HFFc6 (cell line): Measurements from ENCODE around the gene GPR158. TPM values are rescaled to one million over a fixed set of nuclear protein-coding genes. Genes with fewer than 3 reads are reported as not detected.
"Not testable (repeated sequence)": the region's sequence is repeated elsewhere in the genome, so short reads cannot be mapped to it uniquely, and the experiment has no call there.

Source experiments
- DNase-seq: peaks from one replicate; pipeline ENCODE4 v3.0.0-alpha.2; 2018
- H3K27ac Mint-ChIP-seq: 2 replicates; pipeline ENCODE4 v1.8.0; 2020; ENCODE audit warnings: mild to moderate bottlenecking, mixed read lengths
- H3K27me3 Mint-ChIP-seq: 2 replicates; pipeline ENCODE4 v1.8.0; 2021; ENCODE audit warnings: mild to moderate bottlenecking, moderate library complexity, mixed read lengths; ENCODE audit not compliant: insufficient read depth
- H3K36me3 Mint-ChIP-seq: 2 replicates; pipeline ENCODE4 v1.8.0; 2021; ENCODE audit warnings: low read depth, mixed read lengths
- H3K4me1 Mint-ChIP-seq: 2 replicates; pipeline ENCODE4 v1.8.0; 2020; ENCODE audit warnings: low read depth, mixed read lengths
- H3K4me3 Mint-ChIP-seq: 2 replicates; pipeline ENCODE4 v1.8.0; 2020; ENCODE audit warnings: mild to moderate bottlenecking, moderate library complexity, mixed read lengths
- H3K9me3 Mint-ChIP-seq: 2 replicates; pipeline ENCODE4 v1.8.0; 2020; ENCODE audit warnings: mild to moderate bottlenecking, mixed read lengths
- CTCF ChIP-seq: fragments of 200-600 bp; sonication (generic); IDR thresholded peaks from 2 replicates; pipeline ENCODE4 v1.5.0; 2021; ENCODE audit warnings: antibody characterized with exemption, mild to moderate bottlenecking
- total RNA-seq, 6 experiments: library from RNA; stranded (reverse); fragmentation: NEBNext Ultra II Directional; extraction: Animal tissue kit (Norgen Biotek cat#: 25700); gene quantifications; 2 replicates in 1 of 6; 3 replicates in 5 of 6; pipeline ENCODE4 v1.2.3, GENCODE V29; 2021

The GPR158 gene
- total RNA-seq, 6 experiments from 2014 or later = not detected

GRCh38 chr10:25328361-25328760 is 153.6 kb downstream of the GPR158 start:
- H3K27me3 Mint-ChIP-seq = no peaks in the 10 kb centered on the region
- H3K9me3 Mint-ChIP-seq = peaks cover 39% of the 10 kb centered on the region
- no peak for DNase-seq
- no peaks in the 10 kb centered on the region for H3K4me1 Mint-ChIP-seq
- no peak overlapping the region for H3K4me3 Mint-ChIP-seq
- H3K36me3 Mint-ChIP-seq = no peaks in the 10 kb centered on the region
- TF ChIP-seq CTCF = no peak
- no peak overlapping the region for H3K27ac Mint-ChIP-seq

DNA sequence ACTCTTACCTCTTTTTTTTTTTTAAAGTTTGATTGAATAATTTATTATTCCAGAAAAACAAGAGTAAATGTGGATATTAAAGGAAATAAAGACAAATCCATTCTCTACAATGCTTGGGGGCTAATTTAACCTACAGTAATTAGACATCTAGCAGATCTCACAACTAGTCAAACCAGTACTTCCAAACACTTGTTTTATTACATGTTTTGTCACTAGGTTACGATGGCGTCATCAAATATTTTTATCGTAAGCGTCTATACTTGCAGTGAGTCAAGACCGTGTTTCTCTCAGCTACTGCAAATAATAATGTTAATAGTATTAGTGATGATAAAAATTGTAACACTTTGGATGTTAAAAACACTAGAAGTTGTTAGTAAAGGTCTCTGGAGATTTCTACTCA is 154.8 kb downstream of the GPR158 start:
- not testable (repeated sequence) for H3K27me3 Mint-ChIP-seq, H3K4me3 Mint-ChIP-seq, H3K27ac Mint-ChIP-seq, H3K4me1 Mint-ChIP-seq, H3K36me3 Mint-ChIP-seq, DNase-seq
- peaks cover 28% of the 10 kb centered on the region for H3K9me3 Mint-ChIP-seq

GRCh38 chr10:25334445-25334844 is 159.6 kb downstream of the GPR158 start:
- H3K4me1 Mint-ChIP-seq = no peaks in the 10 kb centered on the region
- H3K27me3 Mint-ChIP-seq = no peaks in the 10 kb centered on the region
- H3K36me3 Mint-ChIP-seq = no peaks in the 10 kb centered on the region
- H3K9me3 Mint-ChIP-seq = peaks cover 16% of the 10 kb centered on the region
- DNase-seq = no peak
- no peak for TF ChIP-seq CTCF
- H3K4me3 Mint-ChIP-seq = no peak overlapping the region
- no peak overlapping the region for H3K27ac Mint-ChIP-seq

GRCh38 chr10:25336330-25336729 is 161.5 kb downstream of the GPR158 start:
- no peaks in the 10 kb centered on the region for H3K27me3 Mint-ChIP-seq
- peaks cover 14% of the 10 kb centered on the region for H3K9me3 Mint-ChIP-seq
- H3K4me3 Mint-ChIP-seq = no peak overlapping the region
- no peak for DNase-seq
- H3K4me1 Mint-ChIP-seq = no peaks in the 10 kb centered on the region
- H3K36me3 Mint-ChIP-seq = no peaks in the 10 kb centered on the region
- no peak overlapping the region for H3K27ac Mint-ChIP-seq
- TF ChIP-seq CTCF = no peak

DNA sequence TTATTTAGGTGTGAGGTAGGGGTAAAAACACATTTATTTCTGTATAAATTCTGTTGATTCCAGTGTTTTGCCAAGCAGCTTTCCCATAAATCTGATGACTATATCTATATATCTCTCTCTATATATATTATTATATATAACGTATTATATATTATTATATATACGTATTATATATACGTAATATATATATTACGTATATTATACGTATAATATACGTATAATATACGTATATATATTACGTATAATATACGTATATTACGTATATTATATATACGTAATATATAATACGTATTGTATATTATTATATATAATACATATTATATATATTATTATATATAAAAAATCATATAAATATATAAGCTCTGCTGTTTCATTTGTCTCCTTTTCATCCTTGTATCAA is 163.5 kb downstream of the GPR158 start:
- peaks cover 15% of the 10 kb centered on the region for H3K9me3 Mint-ChIP-seq
- H3K27ac Mint-ChIP-seq = no peak overlapping the region
- no peaks in the 10 kb centered on the region for H3K36me3 Mint-ChIP-seq
- H3K27me3 Mint-ChIP-seq = no peaks in the 10 kb centered on the region
- no peaks in the 10 kb centered on the region for H3K4me1 Mint-ChIP-seq
- TF ChIP-seq CTCF = no peak
- no peak overlapping the region for H3K4me3 Mint-ChIP-seq
- DNase-seq = no peak

GRCh38 chr10:25339966-25340365 is 165.2 kb downstream of the GPR158 start:
- Mint-ChIP-seq H3K36me3 (no peaks in the 10 kb centered on the region), H3K27ac (no peak overlapping the region), H3K4me3 (no peak overlapping the region), H3K9me3 (peaks cover 15% of the 10 kb centered on the region), H3K27me3 (no peaks in the 10 kb centered on the region), H3K4me1 (no peaks in the 10 kb centered on the region)
- DNase-seq = no peak
- TF ChIP-seq CTCF = no peak
